Activated CD8-positive, alpha-beta memory T cell treated with anti-CD3 and anti-CD28 coated beads, Interleukin-2, amount 50 U/mL, for 24 hours (primary cell): ENCODE measurements around the gene SLC35F1.
"Not testable (repeated sequence)": the region's sequence is repeated elsewhere in the genome, so short reads cannot be mapped to it uniquely, and the experiment has no call there.

Source experiments
- DNase-seq: peaks from one replicate; pipeline ENCODE4 v3.0.0-alpha.2; 2020; ENCODE audit errors: extremely low read depth

SLC35F1 gene

GRCh38 chr6:117927866-117928265, 20.8 kb downstream of the SLC35F1 start:
- DNase-seq: no peak

GRCh38 chr6:117928833-117929232, 21.8 kb downstream of the SLC35F1 start:
- no peak for DNase-seq

DNA sequence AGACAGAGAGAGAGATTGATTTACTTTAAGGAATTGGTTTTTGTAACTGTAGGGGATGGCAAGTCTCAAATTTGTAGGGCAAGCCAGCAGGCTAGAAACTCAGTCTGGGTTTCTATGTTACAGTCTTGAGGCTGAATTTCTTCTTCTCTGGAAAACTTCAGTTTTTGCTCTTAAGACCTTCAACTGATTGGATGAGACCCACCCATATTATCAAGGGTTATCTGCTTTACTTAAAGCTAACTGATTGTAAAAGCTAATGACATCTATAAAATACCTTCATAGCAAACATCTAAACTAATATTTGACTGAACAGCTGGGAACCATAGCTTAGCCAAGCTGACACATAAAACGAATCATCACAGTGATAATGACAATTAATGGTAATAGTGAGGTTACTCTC, 22.4 kb downstream of the SLC35F1 start:
- DNase-seq: no peak

GRCh38 chr6:117930645-117931044, 23.6 kb downstream of the SLC35F1 start:
- DNase-seq: no peak

DNA sequence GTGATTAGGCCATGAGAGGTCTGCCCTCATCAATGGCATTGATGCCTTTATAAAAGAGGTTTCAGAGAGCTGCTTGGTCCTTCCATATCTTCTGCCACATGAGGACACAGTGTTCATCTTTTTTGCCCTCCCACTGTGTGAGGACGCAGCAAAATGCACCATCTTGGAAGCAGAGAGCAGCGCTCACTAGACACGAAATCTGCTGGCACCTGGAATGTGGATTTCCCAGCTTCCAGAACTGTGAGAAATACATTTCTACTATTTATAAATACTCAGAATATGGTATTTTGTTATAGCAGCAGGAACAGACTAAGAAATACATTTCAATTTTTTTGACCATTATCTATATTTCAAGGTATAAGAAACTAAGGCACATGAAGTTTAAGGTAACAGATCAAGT, 24.9 kb downstream of the SLC35F1 start:
- DNase-seq: no peak

DNA sequence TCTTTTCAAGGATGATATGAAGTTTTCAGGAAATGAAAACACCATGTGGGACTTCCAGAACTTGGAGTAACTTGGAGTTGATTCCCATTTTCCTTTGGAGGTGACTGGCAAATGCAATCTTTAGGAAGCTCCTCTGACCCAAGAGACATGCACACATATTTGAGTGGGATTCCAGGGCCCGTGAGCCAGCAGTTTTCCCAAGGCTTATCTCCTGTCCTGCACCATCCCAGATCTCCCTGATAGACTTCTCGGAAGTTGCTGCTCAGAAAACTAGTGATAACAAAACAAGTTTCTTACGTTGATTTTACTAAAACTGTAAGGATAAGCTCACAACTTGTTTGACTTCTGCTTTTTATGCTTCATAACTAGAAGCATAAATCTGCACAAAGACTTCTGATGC, 25.6 kb downstream of the SLC35F1 start:
- DNase-seq: no peak

- DNase-seq: no peak
Measured at GRCh38 chr6:117933471-117933870, 26.4 kb downstream of the SLC35F1 start.

DNA sequence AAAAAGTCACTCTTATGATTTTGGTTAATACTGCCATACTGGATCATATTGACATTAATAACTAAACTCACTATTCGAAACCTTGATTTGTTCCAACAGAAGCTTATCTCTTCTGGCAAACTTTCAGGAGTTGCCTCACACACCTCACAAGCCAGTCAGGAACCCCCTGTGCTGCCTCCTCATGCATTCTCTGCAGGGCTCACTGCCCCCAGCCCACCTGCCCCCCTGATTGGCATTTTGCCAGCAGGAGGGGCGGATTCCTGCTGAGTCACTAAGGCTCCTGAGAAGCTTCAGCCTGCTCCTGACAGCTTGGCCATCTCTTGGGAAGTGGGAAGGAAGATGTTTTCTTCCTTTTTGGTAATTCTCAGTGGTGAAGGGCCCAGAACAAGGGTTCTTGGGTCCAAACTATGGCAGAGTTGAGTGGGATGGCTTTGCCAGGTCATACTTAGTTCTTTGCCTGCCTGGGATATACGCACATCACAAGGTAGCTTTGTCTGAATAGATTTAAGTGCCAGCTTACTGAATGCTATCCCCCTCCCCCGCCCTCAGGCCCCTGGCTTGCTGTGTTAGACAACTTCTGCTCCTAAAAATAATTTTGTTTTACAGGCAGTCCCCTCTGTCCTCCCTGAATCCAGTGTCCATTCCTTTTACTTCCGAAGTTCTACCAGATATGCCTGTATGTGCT, 31.4 kb downstream of the SLC35F1 start:
- no peak for DNase-seq

DNA sequence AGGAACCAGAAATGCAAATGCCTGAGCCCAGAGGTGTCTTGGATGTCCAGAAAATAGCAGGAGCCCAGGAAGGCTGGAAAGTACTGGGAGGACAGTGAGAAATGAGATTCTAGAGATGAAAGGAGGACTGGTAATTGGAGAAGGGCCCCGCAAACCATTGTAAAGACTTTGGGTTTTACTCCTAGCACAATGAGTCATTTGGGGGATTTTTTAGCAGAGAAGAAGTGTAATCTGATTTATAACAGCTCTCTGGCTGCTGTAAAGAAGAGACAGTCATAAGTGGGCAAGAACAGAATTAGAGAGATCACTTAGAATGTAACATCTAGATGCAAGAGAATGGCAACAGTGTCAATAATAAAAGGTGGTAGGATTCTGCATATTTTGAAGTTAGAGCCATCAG, 40.2 kb downstream of the SLC35F1 start:
- no peak for DNase-seq

DNA sequence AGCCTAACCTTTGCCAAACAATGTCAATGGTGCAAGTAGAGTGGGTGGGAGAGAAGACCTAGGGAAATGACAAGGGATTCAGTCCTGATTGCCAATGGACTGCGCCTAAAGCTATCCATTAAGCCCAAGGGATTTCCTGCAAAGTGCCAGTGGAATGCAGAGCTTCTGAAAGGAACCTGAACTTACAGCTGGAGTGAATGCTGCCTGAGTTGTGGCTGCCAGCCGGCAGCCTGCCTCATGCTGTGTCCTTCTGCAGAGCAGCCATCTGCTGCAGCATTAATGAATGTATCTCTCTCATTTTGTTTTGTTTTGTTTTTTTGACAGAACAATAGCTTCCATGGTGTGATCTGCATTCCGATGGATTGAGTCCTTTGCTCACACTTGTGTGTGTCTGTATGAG, 44.7 kb downstream of the SLC35F1 start:
- no peak for DNase-seq

DNA sequence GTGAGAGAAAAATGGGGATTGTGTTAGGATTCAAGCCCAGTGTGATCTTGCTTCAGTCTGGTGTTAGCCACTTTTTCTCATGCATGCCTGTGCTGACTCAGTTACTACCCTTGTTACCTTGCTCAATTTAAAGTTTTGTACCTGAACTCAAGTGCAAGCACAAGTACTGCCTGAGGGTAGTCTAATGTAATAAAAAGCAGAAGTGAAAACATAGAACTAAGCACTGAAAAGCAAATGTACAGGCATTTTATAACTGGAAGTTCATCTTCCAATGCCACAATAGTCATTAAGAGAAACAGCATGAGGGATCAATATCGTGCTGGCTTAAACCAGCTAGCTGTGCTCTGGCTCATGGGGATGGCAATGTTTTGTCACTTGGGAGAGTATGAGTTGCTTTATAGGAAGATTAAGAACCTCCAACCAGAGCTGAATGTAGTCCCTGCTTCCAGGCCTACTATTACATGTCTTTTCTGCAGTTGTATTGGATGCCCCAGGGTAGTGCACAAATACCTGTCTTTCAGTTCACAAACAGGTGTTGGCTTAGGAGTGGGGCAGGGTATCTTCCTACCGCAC, 48.7 kb downstream of the SLC35F1 start:
- DNase-seq: no peak

DNA sequence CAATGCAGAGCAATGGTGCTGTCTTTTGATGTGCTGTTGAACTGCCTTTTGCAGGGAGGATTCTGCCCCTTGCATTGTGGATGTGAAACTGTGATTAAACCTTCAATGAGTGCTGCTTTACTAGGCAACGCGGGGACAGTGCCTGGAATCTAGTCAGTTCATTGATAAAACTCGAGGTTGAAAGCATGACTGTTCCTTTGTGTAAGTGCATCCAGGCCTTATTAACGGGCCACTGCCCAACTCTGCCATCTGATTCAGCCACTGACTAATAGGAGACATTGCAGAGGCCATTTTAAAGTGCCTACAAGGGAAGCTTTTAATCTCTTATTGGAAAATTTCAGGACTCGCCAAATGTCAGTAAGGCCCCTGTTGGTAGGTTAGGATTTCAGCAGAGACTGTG, 49.3 kb downstream of the SLC35F1 start:
- no peak for DNase-seq

DNA sequence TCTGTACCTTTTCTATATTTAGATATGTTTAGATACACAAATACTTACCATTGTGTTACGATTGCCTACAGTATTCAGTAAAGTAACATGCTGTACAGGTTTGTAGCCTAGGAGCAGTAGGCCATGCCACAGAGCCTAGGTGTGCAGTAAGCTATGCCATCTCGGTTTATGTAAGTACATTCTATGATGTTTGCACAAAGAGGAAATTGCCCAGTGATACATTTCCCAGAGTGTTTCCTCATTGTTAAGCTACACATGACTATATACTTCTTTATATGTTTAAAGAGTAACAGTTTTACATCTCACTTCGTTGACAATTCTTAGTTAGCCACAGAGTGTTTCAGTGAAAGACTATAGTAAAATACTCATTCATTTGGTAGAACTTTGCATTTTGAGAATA, 51.5 kb downstream of the SLC35F1 start:
- no peak for DNase-seq

DNA sequence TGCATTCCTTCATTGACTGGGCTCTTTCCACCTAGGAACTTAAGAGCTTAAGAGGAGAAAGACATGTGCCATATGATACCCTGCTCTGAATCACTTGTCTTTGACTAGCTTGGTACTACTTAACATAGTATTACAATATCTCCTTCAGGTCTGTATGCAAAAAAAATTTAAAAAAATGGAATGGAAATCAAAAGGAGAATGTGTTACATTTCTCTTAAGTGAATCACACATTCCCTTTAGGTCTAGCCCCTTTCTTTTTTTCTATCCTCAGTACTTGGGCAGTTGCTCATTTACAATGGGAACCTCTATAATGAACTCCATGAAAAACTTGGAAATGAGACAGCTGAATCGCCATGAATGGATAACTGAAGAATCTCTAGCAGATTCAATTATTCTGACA, 53.8 kb downstream of the SLC35F1 start:
- DNase-seq: no peak

- DNase-seq: no peak
Measured at GRCh38 chr6:117961301-117961700, 54.2 kb downstream of the SLC35F1 start.

GRCh38 chr6:117965763-117966162, 58.7 kb downstream of the SLC35F1 start:
- DNase-seq: not testable (repeated sequence)

- no peak for DNase-seq
Measured at GRCh38 chr6:117971637-117972036, 64.6 kb downstream of the SLC35F1 start.

DNA sequence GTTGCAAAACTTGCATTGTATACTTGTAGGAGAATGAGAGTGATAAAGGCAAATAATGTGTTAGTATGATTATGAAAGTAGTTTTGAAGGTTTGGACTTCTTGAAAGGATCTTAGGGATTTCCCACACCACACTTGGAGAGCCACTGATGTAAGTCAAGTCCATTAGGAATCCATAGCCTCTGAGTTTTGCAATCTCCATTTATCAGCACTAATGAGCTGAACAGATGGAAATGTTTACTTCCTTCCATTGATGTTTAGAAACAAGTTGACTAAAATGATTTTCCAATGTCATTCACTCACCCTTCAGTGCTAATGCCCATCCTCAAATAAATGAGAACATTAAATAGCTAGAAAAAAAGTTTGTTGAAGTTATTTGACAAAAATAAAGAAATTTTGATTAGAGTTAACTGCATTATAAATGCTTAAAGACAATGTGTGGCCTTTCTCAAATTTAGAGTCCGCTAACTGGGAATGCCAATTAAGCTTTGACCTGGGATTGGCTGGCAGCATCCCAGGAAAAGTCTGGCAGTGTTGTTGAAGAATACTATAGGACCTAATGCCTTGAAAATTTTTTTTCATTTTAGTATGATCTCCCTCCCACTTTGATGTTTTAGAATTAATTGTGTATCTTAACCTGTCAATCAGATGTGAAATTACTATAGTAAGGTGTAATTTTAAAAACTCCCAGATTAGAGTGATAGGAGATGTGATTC, 68.0 kb downstream of the SLC35F1 start:
- no peak for DNase-seq

DNA sequence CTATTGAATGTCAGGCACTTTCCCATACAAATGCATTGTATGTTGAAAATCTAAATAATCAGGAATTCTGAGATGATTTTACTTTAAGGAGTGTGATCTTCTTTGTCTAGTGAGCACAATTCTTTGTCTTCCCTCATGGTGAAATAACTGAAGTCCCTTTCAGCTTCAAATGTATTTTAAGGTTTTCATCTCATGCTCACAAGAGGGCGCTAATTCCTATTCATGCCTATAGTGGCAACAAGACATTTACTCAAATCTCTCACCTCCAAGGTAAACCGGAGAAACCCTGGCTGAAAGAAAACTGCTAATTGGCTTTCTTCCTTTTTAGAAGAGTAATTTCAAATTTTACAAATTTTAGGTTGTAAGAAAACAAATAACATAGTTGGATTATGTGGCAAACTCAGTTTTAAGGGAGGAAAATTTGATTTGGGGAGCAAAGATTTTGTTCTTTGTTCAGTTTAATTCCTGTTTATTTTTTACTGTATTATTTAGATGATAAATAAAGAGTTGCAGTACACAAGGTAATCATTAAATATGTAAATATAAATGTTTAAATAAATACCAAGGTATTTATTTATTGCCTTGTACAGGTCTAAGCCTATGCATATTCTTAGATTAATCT, 69.1 kb downstream of the SLC35F1 start:
- DNase-seq: no peak

DNA sequence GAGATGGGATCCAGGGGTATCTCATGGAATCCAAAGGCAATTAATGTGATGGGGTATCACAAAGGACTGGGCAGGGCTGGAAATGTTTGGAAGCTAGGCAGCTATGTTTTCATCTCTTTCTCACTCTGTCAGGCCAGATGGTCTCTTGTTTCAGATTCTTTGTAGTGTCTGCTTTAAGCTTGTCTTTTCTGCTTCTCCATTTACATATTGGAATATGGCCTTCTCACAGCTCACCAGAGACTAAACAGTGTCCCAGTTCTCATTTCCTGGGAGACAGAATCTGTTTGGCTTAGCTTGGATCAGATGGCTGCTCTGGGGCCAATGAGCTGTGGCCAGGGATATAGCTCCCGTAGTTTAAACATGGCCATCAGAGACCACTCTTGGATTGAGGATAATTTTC, 78.9 kb downstream of the SLC35F1 start:
- DNase-seq: no peak

DNA sequence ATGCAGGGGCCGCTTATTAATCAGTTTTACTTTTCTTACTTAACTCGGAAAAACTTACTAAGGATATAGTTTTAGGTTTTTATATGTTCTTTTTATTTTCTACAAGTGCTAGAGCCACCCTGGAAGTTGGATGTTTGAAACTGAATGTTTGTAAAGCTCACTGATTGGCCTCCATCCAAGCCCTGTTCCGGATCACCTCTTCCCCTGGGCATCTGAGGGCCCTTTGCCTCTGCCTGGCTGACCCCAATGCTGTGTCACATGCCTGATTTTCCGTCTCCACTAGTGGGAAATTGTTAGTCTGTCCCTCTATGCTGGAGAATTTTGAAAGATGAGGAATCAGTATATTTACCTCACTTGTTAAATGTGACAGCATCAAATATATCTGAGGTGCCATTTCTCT, 79.3 kb downstream of the SLC35F1 start:
- DNase-seq: no peak

- no peak for DNase-seq
Measured at GRCh38 chr6:117989086-117989485, 82.0 kb downstream of the SLC35F1 start.

GRCh38 chr6:117990151-117990550, 83.1 kb downstream of the SLC35F1 start:
- DNase-seq: no peak
